Choroid plexus epithelial cell (primary cell): ENCODE data around the gene PIGL.

Experiments
- DNase-seq: peaks from one replicate; pipeline ENCODE4 v3.0.0-alpha.2; 2010; ENCODE audit warnings: low read depth
- H3K4me3 ChIP-seq: 2 replicates; pipeline ENCODE4 v1.5.1; 2011; ENCODE audit warnings: low read depth, mild to moderate bottlenecking, control low read depth, low read length, moderate library complexity
- TF ChIP-seq, protein P1 (sequence below): conservative IDR thresholded peaks from 2 replicates; pipeline ENCODE4 v1.5.1; 2011; ENCODE audit warnings: low read depth, mild to moderate bottlenecking, control low read depth, inconsistent platforms, low read length, moderate library complexity

Gene PIGL

DNA sequence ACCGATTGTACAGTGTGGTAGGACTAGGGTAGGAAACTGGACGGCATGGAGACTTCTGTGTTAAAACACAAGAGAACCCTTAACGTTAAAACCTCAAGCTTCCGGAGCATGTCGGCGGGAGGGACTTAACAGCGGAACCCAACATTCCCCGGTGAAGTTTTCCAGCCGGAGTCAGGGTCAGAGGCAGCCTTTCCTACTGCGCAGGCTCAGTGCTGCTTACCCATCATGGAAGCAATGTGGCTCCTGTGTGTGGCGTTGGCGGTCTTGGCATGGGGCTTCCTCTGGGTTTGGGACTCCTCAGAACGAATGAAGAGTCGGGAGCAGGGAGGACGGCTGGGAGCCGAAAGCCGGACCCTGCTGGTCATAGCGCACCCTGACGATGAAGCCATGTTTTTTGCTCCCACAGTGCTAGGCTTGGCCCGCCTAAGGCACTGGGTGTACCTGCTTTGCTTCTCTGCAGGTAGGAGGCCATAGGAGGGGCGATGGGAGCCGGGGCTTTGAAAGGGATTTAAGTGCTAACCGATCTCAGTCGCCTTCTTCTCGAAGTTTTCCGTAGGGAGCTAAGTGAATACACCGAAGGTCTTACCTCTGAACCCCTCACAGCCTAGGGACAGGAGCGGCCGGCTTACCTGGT, at the start of gene PIGL:
PIGL (plus strand) TSS at position 209 of the 634 bp plus-strand sequence; CDS start at position 226, 17 bp downstream.
- TF ChIP-seq, protein P1, sequence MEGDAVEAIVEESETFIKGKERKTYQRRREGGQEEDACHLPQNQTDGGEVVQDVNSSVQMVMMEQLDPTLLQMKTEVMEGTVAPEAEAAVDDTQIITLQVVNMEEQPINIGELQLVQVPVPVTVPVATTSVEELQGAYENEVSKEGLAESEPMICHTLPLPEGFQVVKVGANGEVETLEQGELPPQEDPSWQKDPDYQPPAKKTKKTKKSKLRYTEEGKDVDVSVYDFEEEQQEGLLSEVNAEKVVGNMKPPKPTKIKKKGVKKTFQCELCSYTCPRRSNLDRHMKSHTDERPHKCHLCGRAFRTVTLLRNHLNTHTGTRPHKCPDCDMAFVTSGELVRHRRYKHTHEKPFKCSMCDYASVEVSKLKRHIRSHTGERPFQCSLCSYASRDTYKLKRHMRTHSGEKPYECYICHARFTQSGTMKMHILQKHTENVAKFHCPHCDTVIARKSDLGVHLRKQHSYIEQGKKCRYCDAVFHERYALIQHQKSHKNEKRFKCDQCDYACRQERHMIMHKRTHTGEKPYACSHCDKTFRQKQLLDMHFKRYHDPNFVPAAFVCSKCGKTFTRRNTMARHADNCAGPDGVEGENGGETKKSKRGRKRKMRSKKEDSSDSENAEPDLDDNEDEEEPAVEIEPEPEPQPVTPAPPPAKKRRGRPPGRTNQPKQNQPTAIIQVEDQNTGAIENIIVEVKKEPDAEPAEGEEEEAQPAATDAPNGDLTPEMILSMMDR: peak; percentile 16

DNA sequence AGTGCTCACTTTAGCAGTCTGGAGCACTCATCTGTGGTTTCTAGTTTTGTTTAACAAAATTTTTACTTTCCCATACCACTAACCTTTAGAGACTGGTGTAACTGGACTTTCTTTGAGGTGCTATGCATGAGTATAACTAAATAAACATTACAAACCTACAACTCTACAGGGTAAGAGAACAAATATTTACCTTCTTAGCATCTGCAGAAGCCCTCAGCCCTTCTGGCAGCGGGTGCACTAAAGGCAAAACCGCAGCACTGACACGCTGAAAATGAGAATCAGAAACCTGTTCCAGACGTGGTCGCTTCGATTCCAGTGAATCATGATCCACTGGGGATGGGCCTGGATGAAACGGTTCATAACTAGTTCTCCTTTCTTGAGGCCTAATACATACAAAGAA, 45.4 kb upstream of the PIGL start:
- no peak overlapping the region for H3K4me3 ChIP-seq
- TF ChIP-seq, protein P1: no peak
- peak; percentile 73 for DNase-seq

More for the DNA sequence above, at the start of gene PIGL:
- peak; percentile 98 for DNase-seq
- H3K4me3 ChIP-seq: peak within 1 kb of the TSS; percentile 88

DNA sequence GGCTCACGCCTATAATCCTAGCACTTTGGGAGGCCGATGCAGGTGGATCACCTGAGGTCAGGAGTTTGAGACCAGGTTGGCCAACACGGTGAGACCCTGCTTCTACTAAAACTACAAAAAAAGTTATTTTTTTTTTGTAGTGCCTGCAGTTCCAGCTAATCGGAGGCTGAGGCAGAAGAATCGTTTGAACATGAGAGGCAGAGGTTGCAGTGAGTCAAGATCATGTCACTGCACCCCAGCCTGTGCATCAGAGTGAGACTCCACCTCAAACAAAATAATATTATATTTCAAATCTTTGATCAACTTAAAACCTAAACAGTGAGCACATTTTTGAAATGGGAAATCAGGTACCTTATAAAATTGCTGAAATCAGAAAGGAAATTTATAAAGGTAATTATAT, 38.2 kb upstream of the PIGL start:
- TF ChIP-seq, protein P1: no peak
- DNase-seq: peak; percentile 9

DNA sequence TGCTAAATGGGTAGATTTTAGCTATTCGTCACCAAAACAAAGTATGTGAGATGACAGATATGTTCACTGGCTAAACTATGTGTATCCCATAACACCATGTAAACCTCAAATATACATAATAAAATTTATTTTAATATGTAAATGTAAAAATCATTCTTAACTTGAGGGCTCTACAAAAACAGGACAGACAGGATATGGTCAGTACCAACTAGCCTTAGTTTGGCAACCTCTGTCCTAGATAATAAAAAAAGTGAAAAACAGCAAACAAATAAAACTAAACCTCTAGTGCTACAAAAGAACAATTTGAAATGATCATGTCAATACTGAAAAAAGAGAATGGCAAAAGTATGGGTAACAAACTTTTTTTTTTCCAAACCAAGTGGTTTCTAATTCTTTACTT, 35.4 kb upstream of the PIGL start:
- no peak for DNase-seq
- TF ChIP-seq, protein P1: no peak
- H3K4me3 ChIP-seq: no peak overlapping the region

More for the DNA sequence above, 38.2 kb upstream of the PIGL start:
- no peak overlapping the region for H3K4me3 ChIP-seq

DNA sequence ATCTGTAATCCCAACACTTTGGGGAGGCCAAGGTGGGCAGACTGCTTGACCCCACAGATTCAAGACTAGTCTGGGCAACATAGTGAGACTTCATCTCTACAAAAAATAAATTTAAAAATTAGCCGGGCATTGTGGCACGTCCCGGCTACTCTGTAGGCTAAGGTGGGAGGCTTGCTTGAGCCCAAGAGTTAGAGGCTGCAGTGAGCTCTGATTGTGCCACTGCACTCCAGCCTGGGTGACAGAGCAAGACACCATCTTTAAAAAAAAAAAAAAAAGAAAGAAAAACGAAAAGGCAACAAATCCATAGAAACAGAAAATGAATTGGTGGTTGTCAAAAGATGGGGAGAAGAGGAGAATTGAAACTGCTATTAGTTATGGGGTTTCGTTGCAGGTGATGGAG, 29.4 kb upstream of the PIGL start:
- TF ChIP-seq, protein P1: no peak
- DNase-seq: no peak
- H3K4me3 ChIP-seq: no peak overlapping the region

DNA sequence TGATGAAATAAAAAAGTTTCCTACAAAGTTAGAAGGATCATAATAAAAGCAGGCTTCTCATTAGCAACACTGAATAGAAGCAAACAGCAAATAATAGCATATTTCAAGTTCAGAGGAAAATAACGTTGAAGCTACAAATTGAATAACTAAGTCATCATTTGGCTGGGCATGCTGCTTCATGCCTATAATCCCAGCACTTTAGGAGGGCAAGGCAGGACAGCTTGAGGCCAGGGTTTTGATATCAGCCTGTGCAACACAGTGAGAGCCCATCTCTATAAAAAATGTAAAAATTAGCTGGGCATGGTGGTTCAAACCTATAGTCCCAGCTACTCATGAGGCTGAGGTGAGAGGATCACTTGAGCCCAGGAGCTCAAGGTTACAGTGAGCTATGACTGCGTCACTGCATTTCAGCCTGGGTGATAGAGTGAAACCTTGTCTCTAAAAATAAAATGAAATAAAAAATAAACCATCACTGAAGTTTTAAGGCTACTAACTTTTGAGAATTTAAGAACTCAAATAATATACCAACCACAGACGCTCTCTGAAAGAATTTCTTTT, 27.1 kb upstream of the PIGL start:
- H3K4me3 ChIP-seq: no peak overlapping the region
- DNase-seq: no peak
- TF ChIP-seq, protein P1: no peak
